Duodenal mucosa (tissue), 2 donors: ENCODE measurements around the gene STEAP4.

ENCODE experiments used
- H3K27ac ChIP-seq: one replicate; pipeline ENCODE4 v1.7.0; 2013; ENCODE audit warnings: low read depth, low read length
- H3K27me3 ChIP-seq, 2 donors: one replicate each; pipeline ENCODE4 v1.7.0; 2013; ENCODE audit warnings: low read length in 2 of 2, control low read depth in 1 of 2; ENCODE audit not compliant: insufficient read depth in 2 of 2, control insufficient read depth in 1 of 2
- H3K36me3 ChIP-seq, 2 donors: one replicate each; pipeline ENCODE4 v1.7.0; 2013; ENCODE audit warnings: low read length in 2 of 2, control low read depth in 1 of 2; ENCODE audit not compliant: insufficient read depth in 2 of 2, control insufficient read depth in 1 of 2
- H3K4me1 ChIP-seq, 2 donors: one replicate each; pipeline ENCODE4 v1.7.0; 2013; ENCODE audit warnings: low read length in 2 of 2, control low read depth in 1 of 2; ENCODE audit not compliant: insufficient read depth in 2 of 2, control insufficient read depth in 1 of 2
- H3K4me3 ChIP-seq, 2 donors: one replicate each; pipeline ENCODE4 v1.7.0; 2013; ENCODE audit warnings: low read length in 2 of 2, low read depth in 1 of 2
- H3K9ac ChIP-seq, 2 donors: one replicate each; pipeline ENCODE4 v1.7.0; 2013; ENCODE audit warnings: low read length in 2 of 2, low read depth in 1 of 2
- H3K9me3 ChIP-seq, 2 donors: one replicate each; pipeline ENCODE4 v1.7.0; 2013; ENCODE audit warnings: low read length in 2 of 2, control low read depth in 1 of 2; ENCODE audit not compliant: control insufficient read depth in 1 of 2

STEAP4 gene

DNA sequence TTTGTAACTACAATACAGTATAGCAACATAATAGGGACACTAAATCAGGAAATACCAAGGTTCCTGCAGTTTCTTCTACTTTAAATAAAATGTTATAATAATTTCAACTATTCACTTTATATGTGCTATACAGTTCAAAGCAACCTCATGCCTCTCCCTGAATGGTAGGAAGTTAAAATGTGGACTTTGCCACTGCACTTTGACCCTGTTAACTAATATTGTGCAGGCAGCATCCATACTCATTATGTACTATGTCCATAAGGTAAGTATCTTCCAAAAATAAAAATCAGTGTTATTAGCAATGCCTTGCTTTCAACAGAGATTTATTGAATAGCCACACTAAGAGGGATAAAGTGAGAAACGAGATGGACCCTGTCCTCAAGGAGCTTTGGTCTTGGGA, 4.8 kb downstream of the STEAP4 start:
- Histone ChIP-seq H3K27me3 (no peaks in the 10 kb centered on the region), H3K9ac (no peak overlapping the region), H3K36me3 (no peaks in the 10 kb centered on the region), H3K4me3 (no peak overlapping the region), H3K4me1 (peaks cover 0 to 1% of the 10 kb centered on the region in 2 donors), H3K27ac (no peak overlapping the region), H3K9me3 (no peaks in the 10 kb centered on the region)

DNA sequence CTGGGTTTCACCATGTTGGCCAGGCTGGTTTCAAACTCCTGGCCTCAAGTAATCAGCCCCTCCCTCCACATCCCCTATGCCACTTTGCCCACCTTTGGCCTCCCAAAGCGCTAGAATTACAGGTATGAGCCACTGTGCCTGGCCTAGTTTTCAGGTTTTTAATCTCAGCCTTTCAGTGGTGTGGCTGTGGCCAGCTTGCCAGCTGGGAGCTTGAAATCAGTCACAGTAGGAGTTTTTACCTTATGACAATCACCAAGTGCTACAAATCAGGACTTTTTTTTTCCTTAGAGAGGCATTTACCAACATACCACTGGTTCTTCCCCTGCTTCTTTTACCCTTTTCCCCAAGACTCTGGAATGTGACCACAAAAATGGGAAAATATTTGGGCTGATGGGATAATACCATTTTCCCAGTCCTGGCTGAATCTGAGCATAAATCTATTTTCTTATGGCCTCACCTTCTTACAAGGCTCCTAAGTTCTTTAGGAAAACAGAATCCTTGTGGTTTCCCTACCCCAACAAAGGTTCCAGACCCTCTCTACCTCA, 6.2 kb downstream of the STEAP4 start:
- no peak overlapping the region for H3K9ac ChIP-seq
- no peaks in the 10 kb centered on the region for H3K36me3 ChIP-seq
- no peak overlapping the region for H3K4me3 ChIP-seq
- H3K27ac ChIP-seq, result no peak overlapping the region
- no peaks in the 10 kb centered on the region for H3K4me1 ChIP-seq
- no peaks in the 10 kb centered on the region for H3K27me3 ChIP-seq
- H3K9me3 ChIP-seq, result no peaks in the 10 kb centered on the region

DNA sequence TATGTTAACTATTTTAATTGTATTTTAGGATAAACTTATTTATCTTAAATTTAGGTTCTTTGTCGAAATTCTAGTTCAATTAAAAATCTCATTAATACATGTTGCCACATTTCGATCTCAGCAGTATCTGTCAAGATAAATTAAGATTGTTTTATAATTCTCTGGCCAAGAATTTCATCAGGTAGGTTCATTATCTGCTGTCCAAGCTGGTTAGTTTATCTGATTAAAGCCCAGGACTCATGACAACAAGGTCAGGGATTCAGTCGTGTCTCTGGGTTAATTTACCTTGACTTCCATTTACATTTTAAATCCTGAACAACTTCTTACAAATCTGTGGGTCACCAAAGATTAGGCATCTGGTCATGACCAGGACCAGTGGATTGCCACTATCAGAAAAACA, 7.6 kb downstream of the STEAP4 start:
- no peak overlapping the region for H3K27ac ChIP-seq
- no peaks in the 10 kb centered on the region for H3K36me3 ChIP-seq
- no peak overlapping the region for H3K9ac ChIP-seq
- H3K4me3 ChIP-seq, result no peak overlapping the region
- no peaks in the 10 kb centered on the region for H3K4me1 ChIP-seq
- no peaks in the 10 kb centered on the region for H3K27me3 ChIP-seq
- H3K9me3 ChIP-seq, result no peaks in the 10 kb centered on the region

DNA sequence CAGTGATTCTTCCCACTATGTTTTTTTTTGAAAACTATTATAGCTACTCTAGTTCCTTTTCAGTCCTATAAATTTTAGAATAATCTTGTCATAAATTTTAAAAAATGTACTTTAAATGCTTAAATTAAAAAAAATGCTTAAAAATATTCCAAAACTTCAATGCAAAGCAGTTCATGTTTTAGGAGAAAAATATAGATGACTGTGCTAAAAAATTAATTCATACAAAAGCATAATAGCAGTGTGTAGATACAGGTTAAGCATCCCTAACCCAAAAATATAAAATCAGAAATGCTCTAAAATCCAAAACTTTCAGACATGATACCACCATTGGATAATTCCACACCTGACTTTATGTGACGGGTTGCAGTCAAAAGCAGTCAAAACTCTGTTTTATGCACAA, 12.8 kb downstream of the STEAP4 start:
- Histone ChIP-seq H3K4me1 (peaks cover 0 to 9% of the 10 kb centered on the region in 2 donors), H3K9ac (no peak overlapping the region), H3K9me3 (no peaks in the 10 kb centered on the region), H3K27ac (no peak overlapping the region), H3K4me3 (no peak overlapping the region), H3K27me3 (no peaks in the 10 kb centered on the region), H3K36me3 (no peaks in the 10 kb centered on the region)

DNA sequence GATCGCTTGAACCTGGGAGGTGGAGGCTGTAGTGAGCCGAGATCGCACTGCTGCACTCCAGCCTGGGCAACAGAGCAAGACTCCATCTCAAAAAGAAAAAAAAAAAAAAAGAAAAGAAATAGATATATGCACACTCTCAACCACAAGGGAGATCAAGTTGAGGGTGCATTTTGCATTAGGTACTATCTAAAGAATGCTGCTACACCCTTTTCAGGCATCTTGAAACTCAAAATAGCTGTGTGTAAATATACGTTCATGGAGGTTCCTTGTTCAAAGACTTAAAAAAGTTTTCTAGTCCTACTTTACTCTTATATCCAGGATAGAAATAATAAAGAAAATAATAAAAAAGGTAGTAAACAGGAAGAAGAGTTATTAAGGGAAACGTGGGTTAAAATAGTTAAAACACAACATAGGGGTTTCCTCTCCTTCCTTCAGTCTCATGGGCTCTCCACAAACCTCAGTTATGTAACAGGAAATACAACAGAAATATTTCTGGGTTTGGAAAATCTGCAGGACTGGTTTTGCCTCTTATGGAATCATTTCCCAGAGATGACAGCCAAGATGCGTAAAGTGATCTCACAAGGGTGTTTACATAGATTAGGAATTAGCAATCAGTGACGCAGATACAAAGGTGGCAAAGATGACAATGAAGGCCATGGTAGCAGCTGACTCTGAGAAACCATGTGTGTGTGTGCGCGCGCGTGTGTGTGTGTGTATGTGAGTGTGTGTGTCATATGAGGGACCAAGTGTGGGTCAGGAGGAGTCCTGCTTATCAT, 15.1 kb downstream of the STEAP4 start:
- H3K9ac ChIP-seq, result no peak overlapping the region
- no peaks in the 10 kb centered on the region for H3K36me3 ChIP-seq
- H3K4me3 ChIP-seq, result no peak overlapping the region
- H3K9me3 ChIP-seq, result peaks cover 0 to 2% of the 10 kb centered on the region in 2 donors
- no peak overlapping the region for H3K27ac ChIP-seq
- no peaks in the 10 kb centered on the region for H3K27me3 ChIP-seq
- H3K4me1 ChIP-seq, result peaks cover 0 to 9% of the 10 kb centered on the region in 2 donors

DNA sequence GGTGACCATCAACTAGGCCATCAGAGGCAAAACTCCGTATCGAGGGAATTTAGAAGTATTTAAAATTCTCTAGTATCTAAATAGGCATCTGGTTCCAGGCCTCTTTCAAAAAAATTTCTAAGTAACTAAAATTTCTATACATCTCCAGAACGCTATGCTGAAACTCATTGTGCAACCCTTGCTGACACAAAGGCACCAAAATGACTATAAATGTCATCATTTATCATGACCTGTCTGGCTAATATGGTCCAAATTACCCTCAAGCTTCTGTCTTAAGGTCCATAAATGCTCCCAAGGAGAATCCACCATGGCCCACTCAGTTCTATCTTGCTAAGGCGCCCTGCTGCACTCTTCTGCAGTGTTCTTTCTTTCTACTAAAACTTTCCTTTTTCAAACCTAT, 16.2 kb downstream of the STEAP4 start:
- peaks cover 0 to 9% of the 10 kb centered on the region in 2 donors for H3K4me1 ChIP-seq
- H3K36me3 ChIP-seq, result no peaks in the 10 kb centered on the region
- no peak overlapping the region for H3K4me3 ChIP-seq
- H3K9ac ChIP-seq, result no peak overlapping the region
- H3K9me3 ChIP-seq, result peaks cover 0 to 2% of the 10 kb centered on the region in 2 donors
- no peaks in the 10 kb centered on the region for H3K27me3 ChIP-seq
- no peak overlapping the region for H3K27ac ChIP-seq

DNA sequence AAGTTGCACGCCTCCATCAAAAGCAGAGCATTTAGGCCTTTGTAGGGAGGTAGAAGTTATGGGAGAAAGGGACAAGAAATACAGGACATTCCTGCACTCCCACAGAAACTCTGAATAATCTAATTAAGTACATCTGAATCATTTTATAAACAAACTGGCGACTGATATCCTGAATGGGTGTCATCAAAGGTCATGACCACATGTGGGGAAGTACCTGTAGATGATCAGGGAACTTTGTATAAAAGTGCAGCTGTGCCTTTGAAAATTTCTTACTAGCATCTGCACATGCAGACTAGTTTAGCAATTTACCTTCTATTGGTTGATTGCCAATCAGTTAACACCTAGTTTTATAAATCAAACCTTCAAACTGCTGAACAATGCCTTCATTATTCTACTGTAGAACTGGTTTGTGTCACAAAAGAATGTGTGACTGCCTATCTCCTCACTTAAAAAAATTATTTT, 17.1 kb downstream of the STEAP4 start:
- Histone ChIP-seq H3K9me3 (peaks cover 0 to 2% of the 10 kb centered on the region in 2 donors), H3K4me1 (peaks cover 0 to 9% of the 10 kb centered on the region in 2 donors), H3K27ac (no peak overlapping the region), H3K4me3 (no peak overlapping the region), H3K36me3 (no peaks in the 10 kb centered on the region), H3K27me3 (no peaks in the 10 kb centered on the region), H3K9ac (no peak overlapping the region)

DNA sequence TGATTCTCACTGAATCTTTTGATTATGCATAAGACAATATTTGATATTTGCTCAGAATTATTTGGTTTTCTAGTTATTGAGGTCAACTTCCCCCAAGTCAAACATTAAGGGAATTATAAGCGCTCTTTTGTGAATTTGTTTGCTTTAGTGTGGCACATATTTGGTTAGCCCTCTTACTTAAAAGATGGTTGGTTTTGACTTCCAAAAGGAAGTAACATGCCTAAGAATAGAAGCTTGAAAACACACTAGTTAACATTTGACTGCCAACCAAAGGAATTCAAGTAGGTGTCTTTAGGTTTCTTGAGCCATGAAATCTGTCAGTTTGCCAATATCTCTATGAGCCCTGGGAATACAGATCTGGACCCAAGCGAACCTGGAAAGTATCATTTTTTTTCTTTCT, 24.9 kb downstream of the STEAP4 start:
- no peak overlapping the region for H3K4me3 ChIP-seq
- H3K27ac ChIP-seq, result no peak overlapping the region
- H3K27me3 ChIP-seq, result no peaks in the 10 kb centered on the region
- H3K36me3 ChIP-seq, result no peaks in the 10 kb centered on the region
- no peak overlapping the region for H3K9ac ChIP-seq
- no peaks in the 10 kb centered on the region for H3K9me3 ChIP-seq
- H3K4me1 ChIP-seq, result no peaks in the 10 kb centered on the region

DNA sequence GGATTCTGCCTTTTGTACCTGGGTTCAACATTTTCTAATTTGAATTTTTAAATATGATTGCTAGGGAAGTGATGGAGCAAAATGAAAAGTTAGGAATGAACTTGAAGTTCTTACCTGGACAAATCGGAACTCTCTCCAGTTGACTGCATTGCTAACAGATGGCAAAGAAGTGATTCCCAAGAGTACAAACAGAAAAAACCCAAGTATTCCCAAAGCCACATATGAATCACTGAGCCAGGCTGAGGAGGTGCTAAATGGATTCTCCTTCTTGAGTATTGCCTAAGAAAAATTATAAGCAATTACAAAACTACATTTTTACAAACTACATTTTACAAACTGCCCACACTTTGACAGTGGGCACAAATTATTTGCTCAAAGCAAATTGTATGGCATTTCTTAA, 25.9 kb downstream of the STEAP4 start:
- no peak overlapping the region for H3K9ac ChIP-seq
- H3K27ac ChIP-seq, result no peak overlapping the region
- H3K27me3 ChIP-seq, result no peaks in the 10 kb centered on the region
- no peak overlapping the region for H3K4me3 ChIP-seq
- no peaks in the 10 kb centered on the region for H3K36me3 ChIP-seq
- no peaks in the 10 kb centered on the region for H3K4me1 ChIP-seq
- H3K9me3 ChIP-seq, result no peaks in the 10 kb centered on the region

DNA sequence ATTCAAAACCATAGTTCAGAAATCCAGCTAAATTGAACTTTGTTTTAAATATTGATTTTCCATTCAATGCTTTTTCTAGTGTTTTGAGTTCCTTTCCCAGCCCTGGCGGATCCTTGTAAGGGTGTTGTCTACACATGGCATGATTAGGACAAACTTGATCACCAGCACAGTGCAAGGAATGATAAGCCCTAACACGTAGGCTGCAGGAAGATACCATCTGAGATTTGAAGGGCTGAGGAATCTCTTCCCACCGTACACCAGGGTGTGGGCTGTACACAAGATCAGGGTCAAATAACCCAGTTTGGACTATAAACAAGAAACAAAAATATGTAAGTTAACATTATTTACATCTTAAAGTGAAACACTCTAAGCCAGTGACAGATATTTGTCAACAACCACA, 27.4 kb downstream of the STEAP4 start:
- H3K9ac ChIP-seq, result no peak overlapping the region
- H3K27me3 ChIP-seq, result no peaks in the 10 kb centered on the region
- no peaks in the 10 kb centered on the region for H3K4me1 ChIP-seq
- H3K4me3 ChIP-seq, result no peak overlapping the region
- H3K36me3 ChIP-seq, result no peaks in the 10 kb centered on the region
- H3K9me3 ChIP-seq, result no peaks in the 10 kb centered on the region
- no peak overlapping the region for H3K27ac ChIP-seq
